Hepatocyte (in vitro differentiated cells): ENCODE results near the gene LIPF.

ENCODE experiments used
- EZH2 ChIP-seq: fragments of 200-600 bp; sonication (generic); IDR thresholded peaks from 2 replicates; pipeline ENCODE4 v1.6.1; 2016; ENCODE audit warnings: antibody characterized with exemption, mild to moderate bottlenecking, borderline replicate concordance
- TF ChIP-seq, protein P1 (sequence below): fragments of 200-600 bp; sonication (generic); IDR thresholded peaks from 2 replicates; pipeline ENCODE4 v1.5.1; 2016; ENCODE audit warnings: antibody characterized with exemption, mild to moderate bottlenecking; ENCODE audit not compliant: poor library complexity

DNA sequence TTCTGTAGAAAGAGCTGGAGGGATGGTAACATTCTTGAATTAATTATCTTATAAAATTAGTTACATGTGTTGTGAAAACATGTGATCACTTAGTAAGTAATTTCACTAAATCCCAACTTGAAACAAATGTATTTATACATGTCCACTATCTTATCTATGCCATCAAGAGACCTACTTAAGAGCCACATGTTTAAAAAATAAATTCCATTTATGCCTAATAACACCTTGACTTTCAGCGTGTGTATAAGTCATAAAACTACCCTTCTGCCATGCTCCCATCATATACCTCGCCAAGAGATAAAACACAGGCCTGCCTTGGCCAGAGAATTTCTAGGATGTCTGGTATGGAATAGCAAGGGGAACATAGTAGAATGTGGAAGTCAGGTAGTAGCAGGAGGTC, 40.4 kb upstream of the LIPF start:
- TF ChIP-seq, protein P1, sequence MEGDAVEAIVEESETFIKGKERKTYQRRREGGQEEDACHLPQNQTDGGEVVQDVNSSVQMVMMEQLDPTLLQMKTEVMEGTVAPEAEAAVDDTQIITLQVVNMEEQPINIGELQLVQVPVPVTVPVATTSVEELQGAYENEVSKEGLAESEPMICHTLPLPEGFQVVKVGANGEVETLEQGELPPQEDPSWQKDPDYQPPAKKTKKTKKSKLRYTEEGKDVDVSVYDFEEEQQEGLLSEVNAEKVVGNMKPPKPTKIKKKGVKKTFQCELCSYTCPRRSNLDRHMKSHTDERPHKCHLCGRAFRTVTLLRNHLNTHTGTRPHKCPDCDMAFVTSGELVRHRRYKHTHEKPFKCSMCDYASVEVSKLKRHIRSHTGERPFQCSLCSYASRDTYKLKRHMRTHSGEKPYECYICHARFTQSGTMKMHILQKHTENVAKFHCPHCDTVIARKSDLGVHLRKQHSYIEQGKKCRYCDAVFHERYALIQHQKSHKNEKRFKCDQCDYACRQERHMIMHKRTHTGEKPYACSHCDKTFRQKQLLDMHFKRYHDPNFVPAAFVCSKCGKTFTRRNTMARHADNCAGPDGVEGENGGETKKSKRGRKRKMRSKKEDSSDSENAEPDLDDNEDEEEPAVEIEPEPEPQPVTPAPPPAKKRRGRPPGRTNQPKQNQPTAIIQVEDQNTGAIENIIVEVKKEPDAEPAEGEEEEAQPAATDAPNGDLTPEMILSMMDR: no peak
- no peak for TF ChIP-seq EZH2
